IgD-negative memory B cell (primary cell): ENCODE results near the gene PNMA8A. TPM values are rescaled to one million over a fixed set of nuclear protein-coding genes. Genes with fewer than 3 reads are reported as not detected.

ENCODE experiments used
- H3K27ac Mint-ChIP-seq, 3 donors: one replicate each; pipeline ENCODE4 v1.8.0; 2020 to 2022; ENCODE audit warnings: mild to moderate bottlenecking in 3 of 3, mixed read lengths in 3 of 3, moderate library complexity in 1 of 3
- H3K27me3 Mint-ChIP-seq: one replicate; pipeline ENCODE4 v1.8.0; 2021; ENCODE audit warnings: mixed read lengths
- H3K36me3 Mint-ChIP-seq: one replicate; pipeline ENCODE4 v1.8.0; 2020; ENCODE audit warnings: mild to moderate bottlenecking, mixed read lengths
- H3K4me1 Mint-ChIP-seq, 3 donors: one replicate each; pipeline ENCODE4 v1.8.0; 2020 to 2022; ENCODE audit warnings: mixed read lengths in 3 of 3, mild to moderate bottlenecking in 1 of 3
- H3K4me3 Mint-ChIP-seq, 4 donors: one replicate each; pipeline ENCODE4 v1.8.0; 2020 to 2022; ENCODE audit warnings: mild to moderate bottlenecking in 4 of 4, mixed read lengths in 4 of 4, moderate library complexity in 3 of 4
- H3K9me3 Mint-ChIP-seq, 3 donors: one replicate each; pipeline ENCODE4 v1.8.0; 2020 to 2021; ENCODE audit warnings: mixed read lengths in 3 of 3, mild to moderate bottlenecking in 1 of 3
- polyA plus RNA-seq: library from polyadenylated mRNA; unstranded; fragments of 300-500 nt; fragmentation: Illumina TruSeq; gene quantifications from one replicate; pipeline ENCODE4 v1.2.3, GENCODE V29; 2021

The PNMA8A gene
- polyA plus RNA-seq, 1 donor from 2014 or later: not detected

GRCh38 chr19:46486358-46486757 lies 15.0 kb upstream of the PNMA8A start:
- Mint-ChIP-seq H3K27me3 (peaks cover 56% of the 10 kb centered on the region), H3K27ac (no peak overlapping the region), H3K4me1 (peaks cover 0 to 3% (median 0%) of the 10 kb centered on the region in 3 donors), H3K9me3 (no peaks in the 10 kb centered on the region), H3K36me3 (no peaks in the 10 kb centered on the region), H3K4me3 (no peak overlapping the region)

DNA sequence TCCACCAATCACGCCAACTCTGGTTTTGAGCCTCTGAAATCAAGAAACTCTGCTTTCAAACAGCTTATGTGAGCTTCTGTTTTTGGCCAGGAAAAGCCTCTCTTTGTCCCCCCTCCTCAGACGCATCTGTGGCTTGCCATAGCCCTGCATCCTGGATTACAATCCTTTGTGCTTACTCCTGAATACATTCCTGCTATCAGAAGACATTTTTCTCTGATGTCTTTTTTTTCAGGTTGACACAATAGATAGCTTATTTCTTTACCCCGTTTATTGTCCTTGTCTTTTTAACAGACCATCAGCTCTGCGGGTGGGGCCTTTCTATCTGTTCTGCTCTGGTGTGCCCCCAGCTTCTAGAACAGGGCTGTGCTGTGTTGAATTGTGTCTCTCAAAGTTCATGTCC lies 13.3 kb upstream of the PNMA8A start:
- H3K27me3 Mint-ChIP-seq: peaks cover 48% of the 10 kb centered on the region
- no peaks in the 10 kb centered on the region for H3K36me3 Mint-ChIP-seq
- H3K9me3 Mint-ChIP-seq: no peaks in the 10 kb centered on the region
- peaks cover 0 to 2% (median 0%) of the 10 kb centered on the region in 3 donors for H3K4me1 Mint-ChIP-seq
- H3K4me3 Mint-ChIP-seq: no peak overlapping the region
- H3K27ac Mint-ChIP-seq: no peak overlapping the region

DNA sequence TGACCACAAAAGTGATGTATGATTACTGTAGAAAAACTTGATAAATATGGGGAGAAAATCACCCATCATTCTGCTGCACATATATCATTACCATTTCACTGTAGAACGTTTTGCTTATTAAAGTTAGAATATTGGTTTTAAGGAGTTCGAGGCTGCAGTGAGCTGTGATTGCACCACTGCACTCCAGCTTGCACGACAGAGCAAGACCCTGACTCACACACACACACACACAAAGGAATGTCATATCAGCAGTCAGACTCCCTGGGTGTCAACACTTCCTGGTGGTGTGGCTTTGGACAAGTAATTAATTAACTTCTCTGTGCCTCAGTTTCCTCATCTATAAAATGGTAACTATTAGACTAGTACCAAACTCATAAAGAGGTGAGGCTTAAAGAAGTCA lies 11.3 kb upstream of the PNMA8A start:
- no peak overlapping the region for H3K27ac Mint-ChIP-seq
- H3K4me1 Mint-ChIP-seq: peaks cover 0 to 2% (median 0%) of the 10 kb centered on the region in 3 donors
- H3K36me3 Mint-ChIP-seq: no peaks in the 10 kb centered on the region
- H3K9me3 Mint-ChIP-seq: no peaks in the 10 kb centered on the region
- H3K27me3 Mint-ChIP-seq: peaks cover 40% of the 10 kb centered on the region
- H3K4me3 Mint-ChIP-seq: no peak overlapping the region

GRCh38 chr19:46481947-46482346 lies 10.6 kb upstream of the PNMA8A start:
- peaks cover 35% of the 10 kb centered on the region for H3K27me3 Mint-ChIP-seq
- no peak overlapping the region for H3K4me3 Mint-ChIP-seq
- H3K27ac Mint-ChIP-seq: no peak overlapping the region
- H3K36me3 Mint-ChIP-seq: no peaks in the 10 kb centered on the region
- no peaks in the 10 kb centered on the region for H3K9me3 Mint-ChIP-seq
- peaks cover 0 to 2% (median 0%) of the 10 kb centered on the region in 3 donors for H3K4me1 Mint-ChIP-seq

GRCh38 chr19:46481223-46481848 lies 10.0 kb upstream of the PNMA8A start:
- Mint-ChIP-seq H3K36me3 (no peaks in the 10 kb centered on the region), H3K9me3 (no peaks in the 10 kb centered on the region), H3K4me3 (no peak overlapping the region), H3K27ac (no peak overlapping the region), H3K4me1 (peaks cover 0 to 2% (median 0%) of the 10 kb centered on the region in 3 donors), H3K27me3 (peaks cover 29% of the 10 kb centered on the region)

DNA sequence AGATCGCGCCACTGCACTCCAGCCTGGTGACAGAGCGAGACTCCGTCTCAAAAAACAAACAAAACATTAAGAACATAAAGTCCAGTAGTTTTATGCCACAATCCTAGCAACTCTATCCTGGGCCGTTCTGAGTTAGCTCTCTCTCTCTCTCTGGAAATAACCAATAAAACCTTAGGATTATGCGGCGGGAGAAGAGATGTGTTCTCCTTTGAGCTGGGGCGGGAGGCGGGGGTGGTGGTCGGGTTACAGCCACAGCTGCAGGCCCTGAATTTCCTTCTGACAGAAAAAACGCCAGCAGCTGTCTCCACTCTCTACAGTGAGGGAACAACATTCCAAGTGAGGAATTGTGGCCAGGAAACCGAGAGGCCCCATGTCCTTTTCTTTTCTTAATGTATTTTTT lies 9.1 kb upstream of the PNMA8A start:
- H3K9me3 Mint-ChIP-seq: no peaks in the 10 kb centered on the region
- no peak overlapping the region for H3K27ac Mint-ChIP-seq
- no peaks in the 10 kb centered on the region for H3K36me3 Mint-ChIP-seq
- peaks cover 0 to 2% (median 0%) of the 10 kb centered on the region in 3 donors for H3K4me1 Mint-ChIP-seq
- no peak overlapping the region for H3K4me3 Mint-ChIP-seq
- peaks cover 29% of the 10 kb centered on the region for H3K27me3 Mint-ChIP-seq

DNA sequence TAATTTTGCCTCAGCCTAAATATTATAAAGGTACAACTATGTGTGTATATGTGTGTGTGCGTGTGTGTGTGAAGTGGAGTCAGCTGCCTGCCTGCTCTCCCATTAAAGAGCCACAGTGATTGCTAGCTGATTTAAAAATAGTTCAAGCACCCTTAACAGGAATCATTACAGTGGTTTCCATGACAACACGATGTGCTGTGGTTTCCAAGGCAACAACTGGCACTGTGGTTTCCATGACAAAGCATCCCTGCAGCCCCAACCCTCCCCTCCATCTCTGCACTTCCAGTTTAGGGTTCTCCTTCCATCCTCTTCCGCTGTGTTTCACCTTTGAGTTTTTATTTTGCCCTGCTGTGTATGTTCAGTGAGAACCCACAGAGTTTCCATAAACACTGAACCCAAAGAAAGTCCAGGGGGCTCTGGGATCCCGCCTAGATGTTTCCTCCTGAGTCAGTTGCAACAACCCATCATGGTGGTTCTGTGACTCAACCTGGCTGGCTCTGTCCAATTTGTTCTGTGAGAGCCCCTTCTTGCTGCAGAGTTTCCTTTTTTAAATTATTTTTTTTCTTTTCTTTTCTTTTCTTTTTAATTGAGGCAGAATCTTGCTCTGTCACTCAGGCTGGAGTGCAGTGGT lies 7.1 kb upstream of the PNMA8A start:
- Mint-ChIP-seq H3K4me3 (no peak overlapping the region), H3K9me3 (peaks cover 0 to 3% (median 0%) of the 10 kb centered on the region in 3 donors), H3K27me3 (peaks cover 31% of the 10 kb centered on the region), H3K4me1 (peaks cover 0 to 2% (median 0%) of the 10 kb centered on the region in 3 donors), H3K27ac (peak overlapping the region in 1 of 3 donors; percentile 47), H3K36me3 (no peaks in the 10 kb centered on the region)

DNA sequence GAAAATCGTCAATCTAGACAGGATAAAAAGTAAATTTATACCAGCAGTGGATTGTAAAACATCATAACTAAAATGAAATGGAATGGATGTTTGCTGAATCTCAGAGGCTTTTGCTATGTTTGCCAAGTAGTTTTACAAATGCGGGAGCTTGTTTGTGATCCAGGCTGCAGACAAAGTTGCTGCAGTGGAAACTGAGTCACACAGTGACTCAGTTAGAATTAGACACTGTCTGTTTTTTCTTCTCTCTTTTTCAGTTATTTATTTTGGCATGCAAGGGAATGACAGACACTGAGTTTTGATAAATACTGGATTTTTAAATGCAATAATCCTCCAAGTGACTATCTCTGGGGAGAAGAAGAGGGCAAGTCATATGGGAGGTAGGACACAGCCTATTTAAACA lies 4.6 kb upstream of the PNMA8A start:
- Mint-ChIP-seq H3K36me3 (no peaks in the 10 kb centered on the region), H3K4me1 (peaks cover 0 to 2% (median 0%) of the 10 kb centered on the region in 3 donors), H3K27me3 (peaks cover 43% of the 10 kb centered on the region), H3K4me3 (no peak overlapping the region), H3K9me3 (peaks cover 0 to 3% (median 0%) of the 10 kb centered on the region in 3 donors), H3K27ac (no peak overlapping the region)

DNA sequence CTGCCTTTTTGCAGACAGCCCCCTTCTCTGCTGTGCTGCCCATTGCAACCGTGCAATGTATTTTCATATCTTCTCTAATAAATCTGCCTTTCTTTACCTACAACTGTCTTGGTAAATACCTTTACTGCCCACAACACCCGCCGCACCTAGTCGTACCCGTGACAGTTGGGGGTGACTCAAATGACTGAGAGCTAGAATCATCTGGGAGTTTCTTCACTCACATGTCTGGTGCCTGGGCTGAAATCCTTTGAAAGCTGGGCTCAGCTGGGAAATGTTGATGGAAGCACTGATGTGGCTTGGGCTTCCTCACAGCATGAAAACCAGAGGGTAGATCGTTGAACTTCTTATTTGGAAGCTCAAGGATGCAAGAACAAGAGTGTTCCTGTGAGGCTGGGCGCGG lies 2.8 kb upstream of the PNMA8A start:
- Mint-ChIP-seq H3K36me3 (no peaks in the 10 kb centered on the region), H3K9me3 (peaks cover 0 to 3% (median 0%) of the 10 kb centered on the region in 3 donors), H3K4me3 (no peak overlapping the region), H3K27me3 (peaks cover 46% of the 10 kb centered on the region), H3K4me1 (peaks cover 0 to 2% (median 0%) of the 10 kb centered on the region in 3 donors), H3K27ac (no peak overlapping the region)

DNA sequence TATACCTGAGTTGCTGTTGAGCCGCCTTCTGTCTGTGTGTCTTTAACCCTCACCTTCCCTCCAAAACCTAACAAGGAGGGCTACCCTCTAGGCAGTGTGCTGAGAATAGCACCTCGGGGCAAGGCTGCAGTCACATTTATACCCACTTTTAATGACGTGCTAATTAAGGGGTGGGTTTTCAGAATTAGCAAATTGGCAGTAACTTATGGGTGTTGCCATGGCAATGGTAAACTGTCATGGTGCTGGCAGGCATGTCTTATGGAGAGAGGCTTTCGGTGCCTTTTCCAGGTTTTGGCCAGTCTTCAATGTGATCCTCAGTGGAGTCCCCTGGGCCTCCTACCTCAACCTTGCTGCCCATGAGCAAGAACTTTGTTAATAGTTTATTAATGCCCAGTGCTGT lies 1.2 kb upstream of the PNMA8A start:
- H3K27ac Mint-ChIP-seq: no peak overlapping the region
- H3K36me3 Mint-ChIP-seq: no peaks in the 10 kb centered on the region
- H3K4me1 Mint-ChIP-seq: no peaks in the 10 kb centered on the region
- H3K27me3 Mint-ChIP-seq: peaks cover 37% of the 10 kb centered on the region
- H3K9me3 Mint-ChIP-seq: peaks cover 0 to 8% (median 0%) of the 10 kb centered on the region in 3 donors
- no peak overlapping the region for H3K4me3 Mint-ChIP-seq

- peak overlapping the region in 1 of 4 donors; percentile 30 for H3K4me3 Mint-ChIP-seq
- H3K27ac Mint-ChIP-seq: no peak overlapping the region
These were observed 614 bp upstream of the PNMA8A start for GRCh38 chr19:46471811-46472543.

DNA sequence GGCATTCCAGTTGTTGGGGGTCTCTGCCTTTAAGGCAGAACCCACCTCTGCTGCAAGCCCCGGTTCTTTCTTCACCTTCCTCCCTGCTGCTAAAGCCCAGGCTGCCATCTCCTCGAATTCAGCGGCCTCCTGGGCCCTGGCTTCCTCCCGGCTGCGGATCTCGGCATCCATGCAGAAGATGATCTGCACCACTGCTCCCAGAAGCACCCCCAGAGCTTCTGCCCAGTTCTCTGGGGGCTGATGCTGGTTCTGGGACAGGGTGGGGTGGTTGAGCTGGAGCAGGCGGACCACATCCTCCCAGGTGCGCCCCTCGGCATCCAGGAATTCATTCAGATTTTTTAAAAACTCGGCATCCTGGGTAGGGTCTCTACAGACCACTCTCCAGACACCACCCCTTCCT lies 987 bp downstream of the PNMA8A start:
- Mint-ChIP-seq H3K36me3 (no peaks in the 10 kb centered on the region), H3K4me3 (no peak overlapping the region), H3K9me3 (peaks cover 0 to 8% (median 0%) of the 10 kb centered on the region in 3 donors), H3K27ac (no peak overlapping the region), H3K27me3 (peaks cover 38% of the 10 kb centered on the region), H3K4me1 (peaks cover 5 to 9% (median 8%) of the 10 kb centered on the region in 3 donors)

More at GRCh38 chr19:46471811-46472543, 614 bp upstream of the PNMA8A start:
- Mint-ChIP-seq H3K36me3 (no peaks in the 10 kb centered on the region), H3K9me3 (peaks cover 0 to 8% (median 0%) of the 10 kb centered on the region in 3 donors), H3K27me3 (peaks cover 35% of the 10 kb centered on the region), H3K4me1 (peaks cover 0 to 2% (median under 1%) of the 10 kb centered on the region in 3 donors)

DNA sequence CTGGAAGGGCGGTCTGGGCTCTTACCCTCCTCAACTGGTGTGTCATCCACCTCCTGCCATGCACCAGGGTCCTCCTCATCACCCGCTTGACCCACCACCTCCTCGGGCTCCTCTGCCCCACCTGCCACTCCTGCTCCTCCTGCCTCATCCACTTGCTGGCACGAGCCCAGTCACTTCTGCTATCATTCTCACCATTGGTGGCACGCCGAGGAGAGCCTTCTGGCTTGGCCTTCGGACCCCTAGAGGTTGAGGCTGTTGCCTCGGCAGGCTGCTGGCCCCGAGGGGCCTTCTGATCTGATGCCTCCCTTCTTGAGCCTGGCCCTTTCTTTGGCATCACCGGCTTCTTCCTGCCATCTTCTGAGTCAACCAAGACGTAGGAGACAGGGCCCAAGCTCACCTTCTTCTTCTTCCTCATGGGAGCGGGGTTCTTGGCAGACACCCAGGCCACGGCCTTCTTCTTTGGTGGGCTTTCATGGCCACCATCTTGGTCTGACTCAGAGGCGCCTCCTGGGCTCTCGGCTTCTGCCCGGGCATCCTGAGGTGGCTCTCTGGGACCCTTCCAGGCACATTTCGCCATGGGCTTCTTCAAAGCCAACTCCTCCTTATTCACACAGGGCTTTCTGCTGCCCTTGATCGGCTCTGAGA lies 1.7 kb downstream of the PNMA8A start:
- Mint-ChIP-seq H3K27me3 (peaks cover 39% of the 10 kb centered on the region), H3K4me1 (peaks cover 5 to 9% (median 8%) of the 10 kb centered on the region in 3 donors)

DNA sequence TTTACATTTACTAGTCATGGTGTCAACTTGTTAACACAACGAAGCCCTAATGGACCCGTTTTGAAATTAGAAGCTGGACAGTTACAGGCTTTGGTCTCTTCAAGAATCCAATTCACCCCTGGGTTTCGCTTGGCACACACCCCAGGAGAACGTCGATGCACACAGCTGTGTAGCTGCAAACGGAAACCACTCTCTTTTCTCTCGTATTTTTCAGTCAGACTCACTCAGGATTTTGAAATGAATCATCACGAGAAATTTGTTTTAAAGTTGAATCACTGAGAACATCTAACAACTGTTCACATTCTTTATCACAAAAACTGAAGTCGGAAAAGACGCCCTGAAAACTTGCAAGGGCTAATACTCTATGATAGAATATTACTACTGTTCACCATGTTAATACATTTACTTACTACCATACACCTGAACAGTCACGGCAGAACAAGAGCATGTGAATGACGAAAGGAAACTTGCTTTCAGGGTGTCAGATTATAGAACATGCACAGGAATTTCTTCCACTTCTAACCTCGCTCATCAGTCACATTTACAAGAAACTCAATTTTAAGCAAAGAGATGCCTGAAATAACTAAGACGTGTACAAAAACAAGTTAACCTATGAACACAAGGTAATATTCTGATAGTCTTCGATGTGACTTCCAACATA lies 4.7 kb downstream of the PNMA8A start:
- no peak overlapping the region for H3K27ac Mint-ChIP-seq
- no peaks in the 10 kb centered on the region for H3K36me3 Mint-ChIP-seq
- H3K27me3 Mint-ChIP-seq: peaks cover 19% of the 10 kb centered on the region
- H3K9me3 Mint-ChIP-seq: peaks cover 0 to 7% (median 0%) of the 10 kb centered on the region in 3 donors
- H3K4me1 Mint-ChIP-seq: peaks cover 5 to 9% (median 8%) of the 10 kb centered on the region in 3 donors
- H3K4me3 Mint-ChIP-seq: no peak overlapping the region

More for the DNA sequence above, 1.7 kb downstream of the PNMA8A start:
- Mint-ChIP-seq H3K9me3 (peaks cover 0 to 9% (median 0%) of the 10 kb centered on the region in 3 donors), H3K4me3 (peak overlapping the region in 1 of 4 donors; percentile 22), H3K27ac (no peak overlapping the region), H3K36me3 (no peaks in the 10 kb centered on the region)
